HG03095 (cell line): ENCODE data around the gene CACNA2D3.

ENCODE experiments used
- ATAC-seq: cut with Tn5 transposase; IDR thresholded peaks from one replicate; pipeline ENCODE4 v1.9.1; 2021; ENCODE audit warnings: moderate library complexity; ENCODE audit not compliant: unreplicated experiment

Gene CACNA2D3

DNA sequence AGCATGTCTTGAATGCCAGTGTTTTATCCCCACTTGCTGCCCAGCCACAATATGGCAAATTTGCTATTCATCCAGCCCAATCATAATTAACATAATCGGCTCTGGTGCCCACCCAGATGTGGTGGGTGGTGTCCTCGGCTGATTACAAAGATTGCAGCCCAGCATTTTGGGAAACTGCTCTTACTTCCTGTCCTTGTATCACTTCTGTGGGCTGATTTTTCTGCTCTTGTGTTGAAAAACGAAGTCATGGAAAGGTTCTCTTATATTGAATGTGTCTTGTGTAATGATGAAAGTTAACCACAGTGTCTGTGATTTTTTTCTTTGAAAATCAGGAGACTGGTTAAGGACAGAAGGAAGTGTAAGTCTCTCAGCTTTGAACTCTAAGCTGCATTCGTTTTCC, 141.7 kb downstream of the CACNA2D3 start:
- ATAC-seq = no peak

DNA sequence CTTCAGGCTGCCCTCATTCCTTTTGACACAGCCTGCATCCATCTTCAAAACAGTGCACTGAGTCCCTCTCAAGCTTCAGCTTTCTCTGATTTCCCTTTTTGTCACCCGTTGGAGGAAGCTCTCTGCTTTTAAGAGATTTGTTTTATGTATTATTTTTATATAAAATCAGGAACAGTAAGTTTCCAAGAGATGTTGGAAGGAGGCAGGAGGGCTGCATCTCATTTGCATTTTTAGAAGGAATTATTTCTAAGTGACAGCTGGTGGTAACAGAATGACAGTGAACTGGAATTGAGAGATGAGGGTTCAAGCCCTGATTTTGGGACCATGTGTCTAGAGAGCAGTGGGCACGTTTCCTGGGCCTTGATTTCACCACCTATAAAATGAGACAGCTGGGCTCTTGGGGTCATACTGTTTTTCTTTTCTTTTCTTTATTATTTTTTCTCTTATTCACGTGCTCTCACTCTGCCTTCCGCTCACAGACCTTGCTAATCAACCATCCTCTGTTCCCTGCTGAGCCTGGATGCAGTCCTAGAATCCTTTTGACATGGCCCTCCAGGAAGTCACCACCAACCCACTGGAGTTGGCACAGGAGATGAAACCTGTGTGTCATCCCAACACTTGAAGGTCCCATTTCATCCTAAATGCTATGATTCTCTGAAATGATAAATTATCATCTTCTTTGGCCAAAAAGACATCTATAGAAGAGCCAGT, 148.6 kb downstream of the CACNA2D3 start:
- ATAC-seq = no peak

DNA sequence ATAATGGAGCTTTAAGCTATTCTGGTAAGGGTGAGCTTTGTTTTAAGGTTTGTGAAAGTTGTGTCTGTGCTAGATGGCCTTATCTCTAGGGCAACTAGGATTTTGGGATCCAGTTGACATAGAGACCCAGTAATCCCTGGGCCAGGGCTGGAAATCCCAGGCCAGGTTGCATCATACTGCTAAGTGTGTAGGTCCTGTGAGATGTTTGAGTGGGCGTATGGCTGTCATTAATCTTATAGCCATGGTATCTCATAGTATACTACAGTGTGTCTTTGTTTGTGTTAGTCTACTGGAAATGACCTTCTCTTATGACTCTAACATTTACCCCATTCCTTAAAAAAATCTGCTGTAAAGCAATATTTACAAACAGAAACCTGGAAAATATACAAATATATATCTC, 151.4 kb downstream of the CACNA2D3 start:
- ATAC-seq = no peak

DNA sequence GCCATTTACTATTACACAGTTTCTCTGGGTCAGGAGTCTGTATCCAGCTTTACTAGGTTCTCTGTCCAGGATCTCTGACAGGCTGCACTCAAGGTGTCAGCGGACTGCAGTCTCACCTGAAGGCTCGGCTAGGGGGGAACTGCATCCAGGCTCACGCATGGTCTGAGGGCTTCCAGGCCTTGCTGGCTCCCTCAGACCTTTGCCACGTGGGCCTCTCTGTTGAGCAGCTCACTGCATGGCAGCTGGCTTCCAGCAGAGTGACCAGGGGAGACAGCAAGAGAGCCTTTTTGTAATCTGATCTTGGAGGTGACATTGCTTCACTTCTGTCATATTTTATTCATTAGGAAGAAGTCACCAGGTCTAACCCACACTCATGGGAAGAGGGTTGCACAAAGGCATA, 152.3 kb downstream of the CACNA2D3 start:
- ATAC-seq = no peak

DNA sequence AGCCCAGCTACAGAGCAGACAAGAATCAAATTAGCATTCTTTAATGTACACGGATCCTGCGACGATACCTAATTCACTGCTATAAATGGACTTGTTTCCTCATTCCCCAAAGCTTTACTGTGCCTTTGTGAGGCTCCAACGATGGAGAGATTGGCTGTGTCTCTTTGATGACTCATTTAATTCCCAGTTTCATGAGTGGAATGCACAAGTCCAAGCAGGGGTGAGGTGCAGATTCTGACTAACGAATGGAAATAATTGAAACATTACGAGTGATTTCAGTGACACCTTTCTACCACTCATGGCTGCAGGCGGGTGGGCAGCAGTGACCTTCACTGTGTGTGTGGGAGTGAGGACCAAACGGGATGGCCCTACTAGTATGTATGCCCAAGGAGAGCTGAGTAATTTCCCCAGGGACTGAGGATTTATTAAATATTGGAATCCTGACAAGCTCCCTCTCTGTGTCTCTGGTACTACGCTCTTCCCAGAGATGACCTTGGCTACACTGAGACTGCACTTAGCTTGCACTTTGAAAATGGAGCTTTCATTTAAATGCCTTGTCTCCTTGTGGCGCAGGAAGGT, 156.7 kb downstream of the CACNA2D3 start:
- ATAC-seq = no peak

DNA sequence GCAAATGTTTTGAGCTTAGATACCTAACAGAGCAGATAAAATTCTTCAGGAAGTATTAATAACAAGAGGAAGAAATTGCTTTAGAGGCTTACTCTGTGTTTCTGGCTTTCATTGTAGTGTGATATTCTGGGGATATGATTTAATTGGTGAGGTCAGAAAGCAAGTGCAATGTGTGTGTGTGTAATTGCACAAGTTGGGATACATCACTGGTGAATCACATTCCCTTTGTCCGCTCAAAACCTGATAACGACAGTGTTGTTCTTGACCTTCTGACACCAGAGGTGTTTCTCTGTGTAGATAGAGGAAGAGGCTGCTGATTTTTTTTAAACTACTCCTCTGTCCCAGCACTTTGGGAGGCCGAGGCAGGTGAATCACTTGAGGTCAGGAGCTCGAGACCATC, 161.1 kb downstream of the CACNA2D3 start:
- ATAC-seq = no peak

DNA sequence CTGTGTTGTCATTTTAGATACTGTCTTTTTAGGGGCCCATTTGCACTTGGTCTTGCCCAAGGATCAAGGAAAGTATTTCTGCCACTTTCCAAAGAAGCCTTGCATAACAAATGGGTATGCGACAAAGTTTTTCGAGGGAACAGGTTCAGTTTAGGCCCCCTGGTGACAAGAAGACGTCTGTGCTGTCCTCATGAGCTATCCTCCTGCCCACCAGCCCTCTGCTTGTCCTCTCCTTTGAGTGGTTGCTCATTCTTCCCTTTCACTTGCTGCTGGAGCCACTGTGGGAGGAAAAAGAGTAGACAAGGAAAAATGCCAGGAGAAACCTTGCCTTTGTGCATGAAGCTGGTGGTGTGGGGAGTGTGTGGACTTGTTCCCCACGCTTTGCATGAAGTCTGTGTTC, 171.9 kb downstream of the CACNA2D3 start:
- no peak for ATAC-seq

DNA sequence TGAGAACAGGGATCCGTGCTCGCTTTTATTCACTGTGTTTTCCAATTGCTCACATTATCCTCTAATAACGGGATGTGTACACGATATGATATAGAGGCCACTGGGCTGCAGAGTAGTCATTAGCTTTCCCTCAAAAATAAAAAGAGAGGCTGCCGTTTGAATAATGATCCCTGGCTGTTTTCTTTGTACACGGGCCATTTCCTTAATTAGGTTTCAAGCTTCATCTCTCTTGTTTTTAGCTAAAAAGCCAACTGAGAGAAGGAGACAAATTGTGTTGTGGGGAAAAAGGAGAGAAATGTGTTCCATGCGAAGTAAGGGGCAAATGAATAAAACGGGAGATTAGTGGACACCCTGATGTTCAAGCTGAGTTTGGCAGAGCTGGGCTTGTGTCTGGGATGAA, 174.2 kb downstream of the CACNA2D3 start:
- no peak for ATAC-seq

DNA sequence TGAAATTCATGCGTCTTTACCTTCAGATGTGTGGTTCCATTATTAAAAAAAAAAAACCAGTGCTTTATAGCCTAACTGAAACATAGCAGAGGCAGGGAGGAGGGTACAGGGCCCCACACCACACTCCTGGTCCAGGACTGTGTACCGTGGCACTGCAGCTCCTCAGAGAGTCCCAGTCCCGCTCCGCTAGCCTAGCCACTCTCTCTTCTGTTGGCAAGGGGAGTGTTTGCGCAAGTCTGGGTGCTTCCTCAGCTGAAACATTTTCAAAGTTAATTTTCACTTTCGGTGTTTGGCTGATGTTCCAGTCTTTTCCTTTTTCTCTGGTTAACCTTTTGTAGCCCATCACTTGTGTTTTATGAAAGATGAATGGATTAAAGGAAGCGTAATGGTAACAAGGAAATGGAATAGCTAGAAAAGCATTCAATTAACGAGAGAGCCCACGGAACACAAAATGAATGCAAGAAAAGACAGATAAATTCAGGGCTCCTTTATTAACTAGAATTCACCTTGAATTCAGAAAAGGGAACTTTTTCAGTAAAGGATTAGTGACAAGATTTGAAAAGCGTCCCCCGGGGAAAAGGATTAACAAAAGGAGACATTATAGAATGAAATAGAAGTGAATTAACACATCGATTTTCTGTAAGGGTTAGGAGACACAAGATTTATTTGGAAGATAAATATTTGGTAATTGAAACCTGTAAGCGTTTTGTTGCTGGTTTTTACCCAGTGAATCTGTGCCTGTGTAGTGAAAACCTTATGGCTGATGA, 177.0 kb downstream of the CACNA2D3 start:
- ATAC-seq = no peak

DNA sequence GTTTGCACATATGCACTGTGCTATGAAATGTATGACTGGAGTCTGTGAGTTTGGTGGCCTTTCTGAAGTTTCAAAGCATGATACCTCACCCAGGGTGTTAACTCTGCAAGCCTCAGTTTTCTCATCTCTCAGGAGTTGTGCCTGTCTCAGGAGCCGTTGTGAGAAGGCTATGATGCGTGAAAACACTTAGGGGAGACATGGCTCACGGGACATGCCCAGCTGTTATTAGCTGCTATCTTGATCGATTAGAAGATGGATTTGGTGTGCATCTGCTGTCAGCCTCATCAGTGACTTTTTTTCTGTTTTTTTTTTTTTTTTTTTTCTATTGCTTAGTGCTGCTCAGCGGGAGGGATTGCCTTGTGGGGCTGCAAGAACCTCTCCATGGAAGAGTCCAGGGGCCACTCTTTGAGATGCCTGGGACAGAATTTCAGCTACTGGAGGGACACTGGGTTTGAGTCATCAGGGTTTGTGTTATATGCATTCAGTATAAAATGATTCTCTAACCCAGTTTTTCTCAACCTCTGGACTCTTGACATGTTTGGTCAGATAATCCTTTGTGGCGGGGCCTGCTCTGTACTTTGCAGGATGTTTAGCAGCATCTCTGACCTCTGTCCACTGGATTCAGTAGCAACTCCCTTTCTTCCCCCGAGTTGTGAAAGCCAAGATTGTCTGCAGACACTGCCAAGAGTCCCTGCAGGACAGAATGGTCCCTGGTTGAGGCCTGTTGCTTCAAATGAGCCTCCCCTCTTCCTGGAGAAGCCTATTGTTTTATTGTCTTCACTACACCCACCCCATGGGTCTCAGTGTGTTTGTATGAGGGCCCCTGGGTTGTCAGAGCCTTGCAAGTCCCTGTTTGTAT, 181.4 kb downstream of the CACNA2D3 start:
- no peak for ATAC-seq

DNA sequence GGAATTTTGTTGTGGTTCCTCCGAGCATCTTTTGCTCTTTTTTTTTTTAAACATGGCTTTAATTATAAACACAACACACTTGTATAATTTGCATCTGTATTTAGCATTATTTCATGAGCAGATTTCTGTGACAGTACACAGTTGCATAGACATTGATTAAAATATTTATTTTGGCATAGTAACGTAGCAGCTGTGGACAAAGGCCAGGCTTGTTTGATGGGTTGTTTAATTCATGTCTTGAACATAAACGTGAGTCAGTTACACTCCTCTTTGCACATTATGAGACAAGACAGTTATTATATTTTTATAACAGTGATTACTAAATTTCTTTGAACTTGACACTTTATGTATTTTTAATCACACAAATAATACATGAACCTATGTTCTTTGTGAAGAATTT, 182.5 kb downstream of the CACNA2D3 start:
- no peak for ATAC-seq

DNA sequence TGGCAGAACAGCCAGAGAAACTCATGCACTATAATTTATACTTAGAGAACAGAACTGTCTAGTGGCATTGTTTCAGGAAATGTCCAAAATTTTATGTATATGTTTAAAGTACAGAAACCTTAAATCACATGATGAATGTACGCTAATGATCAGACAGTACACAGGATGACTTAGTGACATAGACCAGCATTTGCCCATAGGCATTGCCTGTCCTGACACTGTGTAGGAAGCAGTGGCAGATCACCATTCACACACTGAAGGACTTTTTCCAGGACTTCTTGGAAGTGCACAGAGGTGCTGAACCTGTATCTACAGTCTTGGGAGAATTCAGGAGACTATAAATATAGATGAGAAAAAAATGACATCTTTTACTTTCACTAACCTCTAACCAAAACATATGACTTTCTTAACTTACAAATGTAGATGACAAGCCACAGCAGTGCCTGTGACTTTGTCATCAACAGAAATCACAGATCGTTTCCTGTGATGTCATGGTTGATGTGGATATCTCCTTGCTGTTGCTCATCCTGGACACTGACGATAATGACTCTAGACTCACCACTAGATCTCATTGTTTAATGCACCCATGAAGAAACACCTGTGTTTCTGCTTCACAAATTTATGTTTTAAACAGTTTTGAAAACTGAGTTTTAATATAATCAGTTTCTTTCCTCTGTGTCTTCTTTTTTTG, 183.2 kb downstream of the CACNA2D3 start:
- no peak for ATAC-seq

DNA sequence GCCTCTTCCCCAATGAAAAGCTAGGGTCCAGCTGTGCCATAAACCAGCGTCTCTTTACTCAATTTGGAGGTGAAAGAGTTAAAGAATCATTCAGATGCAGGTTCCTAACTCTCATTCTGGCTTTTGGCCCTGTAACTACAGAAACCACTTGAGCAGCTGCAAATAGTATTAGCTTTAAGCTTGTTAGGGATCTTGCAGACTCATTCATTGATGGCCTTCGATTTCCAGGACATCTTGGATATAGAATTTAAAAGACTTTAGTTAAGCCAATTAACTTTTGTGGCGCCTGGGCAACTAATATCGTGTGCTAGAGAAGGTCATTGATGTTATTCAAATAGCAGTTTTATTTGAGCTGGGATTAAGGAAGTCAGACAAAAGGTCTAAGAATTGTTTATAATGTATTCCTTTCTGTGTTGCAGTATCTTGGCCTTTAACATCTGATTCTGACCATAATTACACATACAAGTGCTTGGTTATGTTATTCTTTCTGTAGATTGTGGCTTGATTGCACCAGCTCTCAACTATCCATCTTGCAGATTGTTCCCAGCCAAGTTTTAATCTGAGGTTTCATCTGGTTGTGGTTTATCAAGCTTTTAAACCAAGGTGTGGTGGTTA, 185.3 kb downstream of the CACNA2D3 start:
- no peak for ATAC-seq

DNA sequence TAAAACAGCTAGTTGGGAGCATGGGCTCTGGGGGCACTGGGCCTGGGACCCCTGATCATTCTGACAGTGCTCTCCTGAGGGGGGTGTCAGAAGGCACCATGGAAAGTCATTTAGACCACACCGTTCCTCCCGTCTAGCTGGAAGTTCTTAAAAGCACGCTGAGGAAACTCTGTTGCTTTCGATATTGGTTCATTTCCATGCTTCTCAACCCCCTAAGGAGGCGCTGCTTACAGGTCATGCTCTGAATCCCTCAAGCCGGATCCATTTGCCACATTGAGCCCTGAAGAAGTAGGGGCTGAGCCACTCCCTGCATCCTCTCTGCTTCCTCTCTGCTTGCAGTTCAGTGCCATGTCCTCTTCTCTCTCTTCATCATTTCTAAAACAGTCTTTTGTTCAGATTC, 187.2 kb downstream of the CACNA2D3 start:
- ATAC-seq = no peak

DNA sequence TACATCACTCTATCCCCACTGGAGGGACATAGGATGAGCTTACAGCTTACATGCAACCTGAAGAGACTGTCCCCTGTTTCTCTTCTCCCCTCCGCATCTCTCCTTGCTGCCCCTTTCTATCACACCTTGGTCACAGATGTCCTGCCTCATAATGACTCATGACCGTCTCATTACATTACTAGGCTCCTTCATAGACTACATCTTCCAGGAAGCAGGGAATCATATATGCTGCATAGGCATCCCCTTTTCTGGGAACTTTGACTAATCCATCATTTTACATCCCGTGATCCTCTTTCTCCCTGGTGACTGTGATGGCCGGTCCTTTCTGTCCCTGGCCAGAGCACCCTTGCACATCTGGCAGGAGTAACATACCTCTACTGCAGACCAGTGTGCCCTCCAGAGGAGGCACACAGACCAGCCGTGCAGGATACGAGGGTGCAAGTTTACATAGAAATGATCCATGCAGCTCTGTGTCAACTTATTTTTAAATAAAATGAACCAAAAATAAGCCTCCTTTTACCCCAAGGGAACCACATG, 188.9 kb downstream of the CACNA2D3 start:
- no peak for ATAC-seq

DNA sequence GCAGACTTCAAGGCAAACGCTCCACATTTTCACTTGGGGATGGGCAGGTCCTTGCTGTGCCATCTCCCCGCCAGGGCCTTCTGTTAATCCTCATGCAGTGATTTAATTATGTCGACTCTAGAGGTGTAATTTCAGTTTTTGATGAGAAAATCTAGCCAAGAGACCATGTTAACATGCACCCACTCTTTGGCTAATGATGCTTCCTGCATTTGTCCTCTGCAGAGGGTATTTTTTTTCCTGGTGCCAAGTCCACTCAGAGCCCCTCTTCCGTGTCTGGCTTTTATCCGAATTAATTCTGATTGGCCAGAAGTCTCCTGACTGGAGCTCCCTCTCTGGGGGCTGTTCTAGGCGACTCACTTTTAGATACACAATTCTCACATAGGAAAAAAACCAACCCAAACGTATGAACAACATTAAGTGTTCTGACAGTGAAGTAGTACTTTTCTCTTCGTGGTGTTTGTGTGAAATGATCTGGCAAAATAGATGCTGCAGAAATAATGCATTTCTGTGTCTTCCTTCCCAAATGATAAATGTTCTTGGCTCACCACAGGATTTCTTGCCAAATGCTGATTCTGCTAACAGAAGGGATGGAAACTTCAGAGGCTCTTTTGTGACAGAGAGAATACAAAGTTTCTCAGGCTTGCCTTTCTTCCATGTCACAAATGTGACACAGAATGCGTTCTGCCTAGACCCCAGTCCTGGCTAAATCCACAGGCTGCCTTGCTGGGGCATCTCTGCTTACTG, 190.0 kb downstream of the CACNA2D3 start:
- no peak for ATAC-seq

DNA sequence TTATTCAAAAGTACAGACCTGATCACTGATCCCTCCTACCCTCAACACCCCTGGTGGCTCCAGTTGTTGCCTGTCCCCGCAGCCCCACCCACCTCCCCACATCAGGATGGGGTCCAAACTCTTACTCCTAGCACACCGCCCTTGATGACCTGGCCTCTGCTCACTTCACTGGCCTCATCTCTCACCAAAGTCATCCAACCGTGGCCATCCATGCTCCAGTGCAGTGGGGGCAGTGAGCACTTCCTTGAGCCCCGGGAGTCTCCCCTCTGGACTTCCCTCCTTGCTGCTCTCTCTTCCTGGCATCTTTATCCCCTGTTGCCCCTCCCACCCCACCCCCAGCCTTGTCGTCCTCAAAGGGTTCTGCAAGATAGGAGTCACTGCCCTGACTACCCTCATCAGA, 191.1 kb downstream of the CACNA2D3 start:
- ATAC-seq = no peak

DNA sequence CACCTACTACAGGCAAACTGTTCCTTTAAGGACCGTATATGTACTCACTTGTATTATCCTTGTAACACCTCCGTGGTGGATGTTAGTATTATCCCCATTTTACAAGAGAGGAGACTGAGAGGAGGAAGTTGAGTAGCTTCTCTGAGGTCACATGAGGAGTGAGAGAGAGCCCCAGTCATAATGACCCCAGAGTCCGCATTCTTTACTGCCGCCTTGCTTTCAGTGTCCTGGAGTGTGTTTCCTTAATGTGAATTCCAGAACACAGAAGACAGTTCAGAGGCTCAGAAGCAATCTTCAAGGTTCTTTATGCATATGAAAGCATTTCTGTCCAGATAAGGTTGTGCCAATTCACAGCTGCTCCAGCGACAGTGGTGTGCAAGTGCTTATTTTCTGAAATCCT, 199.2 kb downstream of the CACNA2D3 start:
- ATAC-seq = no peak

DNA sequence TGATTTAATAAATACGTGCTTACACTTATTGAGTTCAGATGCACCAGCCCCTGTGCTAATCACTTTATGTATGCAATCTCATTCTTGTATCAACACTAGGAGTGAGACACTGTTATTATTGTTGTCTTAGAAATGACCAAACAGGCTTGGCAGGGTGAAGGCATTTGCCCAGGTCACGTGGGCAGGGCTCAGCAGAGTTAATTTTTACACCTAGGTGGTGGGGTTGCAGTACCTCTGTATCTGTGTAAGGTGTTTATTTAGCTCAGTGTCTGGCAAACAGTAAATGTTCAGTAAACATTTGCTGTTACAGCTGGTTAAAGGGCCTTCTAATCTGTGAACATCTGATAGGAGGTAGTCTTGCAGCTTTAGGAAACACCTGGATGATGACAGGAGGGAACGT, 200.0 kb downstream of the CACNA2D3 start:
- ATAC-seq = no peak
